ENCODE results near the gene ARPP19.
"Not testable (repeated sequence)": the region's sequence is repeated elsewhere in the genome, so short reads cannot be mapped to it uniquely, and the experiment has no call there.

ARPP19 gene, protein sequence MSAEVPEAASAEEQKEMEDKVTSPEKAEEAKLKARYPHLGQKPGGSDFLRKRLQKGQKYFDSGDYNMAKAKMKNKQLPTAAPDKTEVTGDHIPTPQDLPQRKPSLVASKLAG

GRCh38 chr15:52568601-52569585 lies at the start of gene ARPP19:
ARPP19 (minus strand) TSS chr15:52569030; CDS start chr15:52568892, 138 bp downstream.
- DNase-seq (ENCODE audit: low read depth) = peak; percentile 92

DNA sequence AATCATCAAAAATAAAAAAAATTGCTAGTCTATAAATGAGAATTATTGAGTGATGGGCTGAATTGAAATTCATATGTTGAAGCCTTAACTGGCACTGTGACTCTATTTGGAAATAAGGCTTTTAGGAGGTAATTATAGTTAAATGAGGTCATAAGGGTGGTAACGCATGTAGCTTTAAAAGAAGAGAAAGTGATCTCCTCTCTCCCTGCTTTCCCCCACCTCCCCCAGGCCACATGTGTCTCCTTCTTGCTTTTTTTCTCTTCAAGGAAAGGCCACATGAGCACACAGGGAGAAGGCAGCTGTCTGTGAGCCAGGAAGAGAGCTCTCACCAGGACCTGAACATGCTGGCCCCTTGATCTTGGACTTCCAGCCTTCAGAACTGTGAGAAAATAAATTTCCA lies 48.2 kb upstream of the ARPP19 start:
- no peak for DNase-seq (ENCODE audit: low read depth)

DNA sequence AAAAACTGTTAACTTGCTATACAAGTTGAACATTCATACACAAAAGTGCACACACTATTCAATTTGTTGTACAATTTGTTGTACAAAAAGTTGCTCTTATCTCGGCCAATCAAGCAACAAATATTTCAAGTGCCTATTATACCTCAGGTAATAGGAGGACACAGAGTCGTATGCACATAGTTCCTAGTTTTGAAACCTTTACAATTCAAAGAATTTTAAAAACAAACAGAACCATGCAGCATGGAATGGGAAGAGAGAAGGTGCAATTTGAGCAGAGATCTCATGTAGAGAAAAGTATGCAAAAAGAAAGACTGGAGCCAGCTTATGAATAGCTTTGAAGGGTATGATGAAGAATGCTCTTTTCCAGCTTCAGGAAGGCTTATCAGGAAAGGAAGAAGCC lies 46.5 kb upstream of the ARPP19 start:
- DNase-seq (ENCODE audit: low read depth) = no peak

- DNase-seq (ENCODE audit: low read depth) = no peak
Observed at GRCh38 chr15:52609593-52609992, 40.8 kb upstream of the ARPP19 start.

- DNase-seq (ENCODE audit: low read depth) = no peak
Observed at GRCh38 chr15:52584414-52584813, 15.6 kb upstream of the ARPP19 start.

DNA sequence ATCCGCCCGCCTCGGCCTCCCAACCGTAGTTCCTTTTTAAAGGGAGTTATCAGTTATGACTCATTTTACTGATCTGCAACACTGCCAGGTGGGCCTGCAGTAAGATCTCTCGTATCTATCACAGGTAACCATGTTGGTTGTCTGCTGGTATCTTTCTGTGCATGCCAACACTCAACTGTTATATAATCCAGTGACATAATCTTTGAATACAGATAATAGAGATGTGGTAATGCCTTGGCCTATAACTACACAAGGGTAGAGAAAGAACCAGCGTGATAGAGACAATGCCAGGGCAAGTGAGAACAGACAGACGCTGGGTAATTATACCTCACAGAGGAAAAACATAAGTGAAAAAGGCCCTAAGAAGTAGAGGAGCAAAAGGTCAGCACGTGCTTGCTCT lies 11.0 kb upstream of the ARPP19 start:
- DNase-seq (ENCODE audit: low read depth) = no peak

- DNase-seq (ENCODE audit: low read depth) = no peak
Observed at GRCh38 chr15:52576692-52577091, 7.9 kb upstream of the ARPP19 start.

GRCh38 chr15:52575573-52575972 lies 6.7 kb upstream of the ARPP19 start:
- DNase-seq (ENCODE audit: low read depth) = not testable (repeated sequence)

GRCh38 chr15:52575072-52575471 lies 6.2 kb upstream of the ARPP19 start:
- no peak for DNase-seq (ENCODE audit: low read depth)

GRCh38 chr15:52574623-52575022 lies 5.8 kb upstream of the ARPP19 start:
- DNase-seq (ENCODE audit: low read depth) = not testable (repeated sequence)

- peak; percentile 61 for DNase-seq (ENCODE audit: low read depth)
Observed at GRCh38 chr15:52567871-52568600, 794 bp downstream of the ARPP19 start.

GRCh38 chr15:52566889-52567288 lies 1.9 kb downstream of the ARPP19 start:
- no peak for DNase-seq (ENCODE audit: low read depth)

DNA sequence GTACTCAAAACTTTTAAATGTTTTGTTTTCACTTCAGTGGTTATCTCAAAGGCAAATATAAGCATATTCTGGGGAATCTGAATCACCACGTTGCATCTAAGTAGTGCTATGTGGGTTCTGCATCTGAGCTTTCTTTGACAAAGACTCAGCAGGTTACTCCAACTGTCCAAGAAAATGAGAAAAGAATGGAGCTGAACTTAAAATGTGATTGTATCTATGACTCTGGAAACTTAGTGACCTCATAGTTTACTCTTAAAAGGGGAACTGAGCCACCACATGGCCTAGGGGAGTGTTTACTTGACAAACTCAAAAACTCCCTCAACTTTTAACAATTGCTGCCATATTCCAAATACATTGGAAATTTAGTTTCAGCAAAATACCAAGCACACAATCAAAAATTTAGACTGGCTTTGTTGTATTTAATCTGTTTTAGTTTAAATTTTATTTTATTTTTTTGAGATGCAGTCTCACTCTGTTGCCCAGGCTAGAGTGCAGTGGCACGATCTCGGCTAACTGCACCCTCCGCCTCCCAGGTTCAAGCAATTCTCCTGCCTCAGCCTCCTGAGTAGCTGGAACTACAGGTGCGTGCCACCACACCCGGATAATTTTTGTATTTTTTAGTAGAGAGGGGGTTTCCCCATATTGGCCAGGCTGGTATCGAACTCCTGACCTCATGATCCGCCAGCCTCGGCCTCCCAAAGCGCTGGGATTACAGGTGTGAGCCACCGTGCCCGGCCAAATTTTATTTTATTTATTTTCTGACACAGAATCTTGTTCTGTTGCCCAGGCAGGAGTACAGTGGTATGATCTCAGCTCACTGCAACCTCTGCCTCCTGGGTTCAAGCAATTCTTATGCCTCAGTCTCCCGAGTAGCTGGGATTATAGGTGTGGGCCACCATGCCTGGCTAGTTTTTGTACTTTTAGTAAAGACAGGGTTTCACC lies 3.1 kb downstream of the ARPP19 start:
- DNase-seq (ENCODE audit: low read depth) = peak; percentile 34

- no peak for DNase-seq (ENCODE audit: low read depth)
Observed at GRCh38 chr15:52563501-52564060, 5.2 kb downstream of the ARPP19 start.

DNA sequence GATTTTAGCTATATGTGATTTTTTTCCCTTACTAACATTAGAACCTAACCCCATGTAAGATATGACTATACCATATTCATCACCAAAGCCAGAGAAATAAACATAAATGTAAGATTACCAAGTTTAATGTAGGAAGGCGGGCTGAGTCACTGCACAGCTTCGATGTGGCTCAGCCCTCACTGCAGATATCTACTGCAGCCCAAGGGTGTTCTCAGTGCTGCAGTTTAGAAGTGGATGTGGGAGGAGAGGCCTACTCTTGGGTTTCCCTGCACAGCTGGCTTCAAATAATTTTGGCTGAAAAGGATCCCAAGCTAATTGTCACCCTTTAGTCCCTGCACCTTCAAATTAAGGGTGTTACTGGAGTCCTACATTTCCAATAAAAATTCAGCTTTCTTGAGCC lies 9.3 kb downstream of the ARPP19 start:
- DNase-seq (ENCODE audit: low read depth) = peak; percentile 55

- no peak for DNase-seq (ENCODE audit: low read depth)
Observed at GRCh38 chr15:52559022-52559421, 9.8 kb downstream of the ARPP19 start.

- DNase-seq (ENCODE audit: low read depth) = peak; percentile 71
Observed at GRCh38 chr15:52558196-52558595, 10.6 kb downstream of the ARPP19 start.

GRCh38 chr15:52557274-52557641 lies 11.6 kb downstream of the ARPP19 start:
- DNase-seq (ENCODE audit: low read depth) = no peak

GRCh38 chr15:52556524-52557273 lies 12.1 kb downstream of the ARPP19 start:
- DNase-seq (ENCODE audit: low read depth) = no peak

GRCh38 chr15:52552303-52552702 lies 16.5 kb downstream of the ARPP19 start:
- no peak for DNase-seq (ENCODE audit: low read depth)

DNA sequence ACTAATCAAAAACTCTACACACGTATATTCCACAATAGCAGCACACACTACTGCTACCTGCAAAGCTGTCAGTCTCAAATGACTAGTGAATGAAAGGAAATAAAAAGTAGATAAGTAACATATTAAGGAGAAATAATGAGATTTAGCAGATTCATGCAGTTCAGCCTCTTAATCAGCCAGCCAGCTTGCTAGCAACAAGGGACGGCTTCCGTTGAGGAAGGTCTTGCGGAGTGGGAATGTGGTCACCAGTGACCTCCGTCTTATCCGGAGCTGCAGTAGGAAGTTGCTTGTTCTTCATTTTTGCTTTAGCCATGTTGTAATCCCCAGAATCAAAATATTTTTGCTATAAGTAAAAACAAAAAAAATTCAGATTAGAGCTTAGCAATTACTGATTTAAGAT lies 17.1 kb downstream of the ARPP19 start:
- DNase-seq (ENCODE audit: low read depth) = no peak
